ENCODE data around the gene FYCO1.

DNA sequence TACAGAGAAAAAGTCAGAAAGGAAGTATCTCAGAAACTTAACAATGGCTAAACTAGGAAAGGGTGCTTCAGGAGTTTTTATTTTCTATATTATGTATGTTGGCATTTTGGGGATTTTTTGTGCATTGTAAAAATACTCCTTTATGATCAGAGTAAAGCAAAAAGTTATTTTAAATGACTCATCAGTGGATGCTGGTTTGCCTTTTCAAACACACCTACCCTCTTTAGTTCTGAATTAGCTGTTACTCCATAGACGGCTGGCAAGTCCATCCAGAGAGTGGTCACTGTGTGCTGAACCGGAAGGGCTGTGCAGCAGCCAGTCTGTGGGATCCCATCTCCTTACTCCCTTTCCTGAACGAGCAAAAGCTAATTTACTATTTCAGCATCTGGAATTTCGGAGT, 108.3 kb downstream of the FYCO1 start:
- TF ChIP-seq, protein P1, sequence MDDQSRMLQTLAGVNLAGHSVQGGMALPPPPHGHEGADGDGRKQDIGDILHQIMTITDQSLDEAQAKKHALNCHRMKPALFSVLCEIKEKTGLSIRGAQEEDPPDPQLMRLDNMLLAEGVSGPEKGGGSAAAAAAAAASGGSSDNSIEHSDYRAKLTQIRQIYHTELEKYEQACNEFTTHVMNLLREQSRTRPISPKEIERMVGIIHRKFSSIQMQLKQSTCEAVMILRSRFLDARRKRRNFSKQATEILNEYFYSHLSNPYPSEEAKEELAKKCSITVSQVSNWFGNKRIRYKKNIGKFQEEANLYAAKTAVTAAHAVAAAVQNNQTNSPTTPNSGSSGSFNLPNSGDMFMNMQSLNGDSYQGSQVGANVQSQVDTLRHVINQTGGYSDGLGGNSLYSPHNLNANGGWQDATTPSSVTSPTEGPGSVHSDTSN (IDR thresholded peaks at IDR 0.05; ENCODE audit: insufficient replicate concordance, low read depth, low read length) = no peak
- TF ChIP-seq CTCF (IDR thresholded peaks at IDR 0.05 in 2 of 3, conservative IDR thresholded peaks at IDR 0.05 in 1 of 3; ENCODE audit: control insufficient read depth in 2 of 3, extremely low read depth in 1 of 3, insufficient read depth in 1 of 3, low read depth in 3 of 3, low read length in 3 of 3) (no peak), SREBF2 (IDR thresholded peaks at IDR 0.05; ENCODE audit: low read length) (no peak), CEBPZ (IDR thresholded peaks at IDR 0.05; ENCODE audit: low read depth, low read length) (no peak), CUX1 (IDR thresholded peaks at IDR 0.05; ENCODE audit: insufficient replicate concordance, low read depth, low read length) (no peak)

Data from GM12878 (cell line).